H54 (cell line): ENCODE data around the gene WWOX.
A peak's percentile ranks its signal among the peaks of the same experiment; 100 is the strongest.

ENCODE experiments used
- DNase-seq: peaks from one replicate; pipeline ENCODE4 v3.0.0; 2011; ENCODE audit warnings: low spot score, mixed read lengths; ENCODE audit not compliant: insufficient read length
- FAIRE-seq: peaks from 3 replicates; lab custom pipeline; 2011; peaks lifted over from hg19 to GRCh38; lab: Jason Lieb, UNC
- POLR2A ChIP-seq: IDR thresholded peaks from 2 replicates; pipeline ENCODE4 v1.6.1; 2011; ENCODE audit warnings: low read depth, mild to moderate bottlenecking, low read length

The WWOX gene

GRCh38 chr16:78704416-78704815 is 605.0 kb downstream of the WWOX start:
- no peak for TF ChIP-seq POLR2A
- FAIRE-seq: no peak
- no peak for DNase-seq

- no peak for TF ChIP-seq POLR2A
- DNase-seq: no peak
- no peak for FAIRE-seq
Measured at GRCh38 chr16:78705694-78706093, 606.2 kb downstream of the WWOX start.

DNA sequence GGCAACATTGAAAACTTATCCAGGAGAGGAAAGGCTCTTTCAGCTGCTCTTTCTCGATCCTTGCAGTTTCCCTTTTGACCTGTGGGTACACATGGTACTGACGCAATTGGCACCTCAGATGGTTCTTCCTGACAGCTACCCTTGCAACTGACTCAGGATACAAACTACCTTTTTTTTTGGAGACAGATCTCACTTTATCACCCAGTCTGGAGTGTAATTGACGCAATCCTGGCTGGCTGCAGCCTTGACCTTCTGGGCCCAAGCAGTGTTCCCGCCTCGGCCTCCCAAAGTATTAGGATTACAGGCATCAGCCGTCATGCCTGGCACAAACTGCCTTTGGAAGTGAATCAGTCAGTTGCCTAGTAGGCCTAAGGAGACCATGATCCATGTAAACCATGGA is 607.2 kb downstream of the WWOX start:
- FAIRE-seq (no peak), DNase-seq (no peak)
- no peak for TF ChIP-seq POLR2A

DNA sequence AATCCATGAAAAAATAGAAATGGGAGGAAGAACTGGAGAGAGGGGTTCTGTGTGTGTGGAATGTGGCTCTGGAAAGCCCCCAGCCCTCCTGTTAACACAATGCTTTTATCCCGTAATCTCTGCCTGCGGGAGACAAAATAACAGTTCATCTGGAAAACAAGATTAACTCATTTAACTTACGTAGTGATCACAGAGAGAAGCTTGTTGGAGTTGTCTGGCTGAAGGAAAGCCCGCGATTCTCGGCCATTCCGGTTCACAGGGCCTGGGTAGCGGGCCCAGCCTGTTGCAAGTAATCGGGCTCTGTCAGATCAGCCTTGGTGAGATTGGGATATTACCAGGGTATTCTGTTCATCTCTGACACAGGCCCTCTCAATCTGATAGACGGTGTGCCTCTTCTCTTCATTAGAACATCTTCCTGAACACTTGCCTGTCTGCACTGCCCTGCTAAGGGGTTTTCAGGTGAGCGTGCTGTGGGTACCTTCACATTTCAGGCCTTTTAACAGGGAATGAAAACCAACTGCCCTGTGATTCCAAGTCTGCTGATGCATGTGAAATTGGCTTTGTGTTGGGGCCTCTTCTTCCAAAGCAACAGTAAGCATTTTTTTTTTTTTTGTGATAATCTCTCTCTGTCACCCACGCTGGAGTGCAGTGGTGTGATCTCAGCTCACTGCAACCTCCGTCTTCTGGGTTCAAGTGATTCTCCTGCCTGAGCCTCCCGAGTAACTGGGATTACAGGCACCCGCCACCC is 609.9 kb downstream of the WWOX start:
- no peak for TF ChIP-seq POLR2A
- FAIRE-seq (no peak), DNase-seq (no peak)

- FAIRE-seq (no peak), DNase-seq (no peak)
- TF ChIP-seq POLR2A: no peak
Measured at GRCh38 chr16:78715106-78715505, 615.7 kb downstream of the WWOX start.

DNA sequence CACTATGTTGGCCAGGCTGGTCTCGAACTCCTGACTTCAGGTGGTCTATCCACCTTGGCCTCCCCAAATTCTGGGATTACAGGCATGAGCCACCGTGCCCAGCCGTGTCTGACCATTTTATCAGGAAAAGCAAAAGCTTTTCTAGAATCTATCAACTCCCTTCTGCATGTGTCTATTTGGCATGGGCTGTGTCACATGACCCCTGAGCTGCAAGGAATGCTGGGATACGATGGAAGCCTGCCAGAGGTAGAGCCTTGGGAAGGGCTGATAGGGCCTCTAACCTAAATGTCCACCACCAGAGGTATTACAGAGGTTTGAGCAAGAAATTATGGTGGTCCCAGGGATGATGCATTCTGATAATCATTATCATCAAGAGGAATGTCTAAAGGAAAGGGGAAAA is 616.2 kb downstream of the WWOX start:
- DNase-seq (no peak), FAIRE-seq (no peak)
- TF ChIP-seq POLR2A: no peak

DNA sequence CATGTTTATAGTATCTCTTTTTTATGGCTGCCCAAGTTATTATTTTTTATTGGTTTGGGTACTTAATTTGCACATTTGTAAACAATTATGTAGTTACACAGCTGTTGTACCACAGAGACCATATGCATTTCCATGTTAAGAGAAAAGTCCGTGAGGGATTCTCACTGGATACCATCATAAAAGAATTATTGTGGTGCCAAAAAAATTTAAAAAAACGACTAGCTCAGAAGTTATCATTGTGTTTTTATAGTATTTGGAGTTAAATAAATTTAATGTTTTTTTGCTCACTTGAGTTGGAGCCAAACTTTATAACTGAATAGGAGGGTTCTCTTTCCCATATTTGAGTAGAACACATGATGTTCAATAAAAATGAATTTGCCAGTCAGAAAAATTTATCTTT is 618.7 kb downstream of the WWOX start:
- FAIRE-seq (no peak), DNase-seq (no peak)
- no peak for TF ChIP-seq POLR2A

- TF ChIP-seq POLR2A: no peak
- no peak for DNase-seq
- no peak for FAIRE-seq
Measured at GRCh38 chr16:78720416-78720815, 621.0 kb downstream of the WWOX start.

DNA sequence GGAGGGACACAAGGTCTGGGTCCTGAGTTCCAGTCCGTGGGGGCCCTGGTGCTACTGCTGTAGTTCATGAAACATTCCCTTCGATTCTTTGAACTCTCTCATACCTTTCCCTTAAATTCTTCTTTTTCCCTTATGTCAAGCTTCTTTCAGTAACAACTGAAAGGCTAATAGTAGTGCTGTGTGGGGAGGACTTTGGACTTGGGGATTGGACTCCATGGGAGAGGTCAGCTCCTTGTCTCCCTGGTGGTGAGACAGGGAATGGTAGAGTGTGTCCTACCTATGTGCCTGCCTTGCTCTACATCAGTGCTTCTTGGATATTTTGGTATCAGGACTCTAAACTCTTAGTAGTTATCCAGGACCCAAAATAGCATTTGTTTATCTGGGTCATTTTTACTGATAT is 628.1 kb downstream of the WWOX start:
- DNase-seq: peak; percentile 12
- no peak for TF ChIP-seq POLR2A
- no peak for FAIRE-seq

- TF ChIP-seq POLR2A: no peak
- no peak for DNase-seq
- FAIRE-seq: no peak
Measured at GRCh38 chr16:78729687-78730086, 630.2 kb downstream of the WWOX start.

DNA sequence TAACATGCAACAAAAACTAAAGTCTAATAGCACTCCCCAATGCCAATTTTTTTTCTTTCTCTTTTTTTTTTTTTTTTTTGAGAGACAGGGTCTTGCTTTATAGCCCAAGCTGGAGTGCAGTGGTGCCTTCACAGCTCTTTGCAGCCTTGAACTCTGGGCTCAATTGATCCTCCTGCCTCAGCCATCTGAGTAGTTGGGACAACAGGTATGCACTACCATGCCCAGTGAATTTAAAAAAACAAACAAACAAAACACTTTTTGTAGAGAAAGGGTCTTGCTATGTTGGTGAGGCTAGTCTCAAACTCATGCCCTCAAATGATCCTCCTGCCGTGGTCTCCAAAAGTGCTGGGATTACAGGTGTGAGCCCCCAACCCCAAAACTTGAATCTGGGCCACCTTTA is 632.3 kb downstream of the WWOX start:
- DNase-seq (no peak), FAIRE-seq (no peak)
- TF ChIP-seq POLR2A: no peak

GRCh38 chr16:78732696-78733095 is 633.2 kb downstream of the WWOX start:
- TF ChIP-seq POLR2A: no peak
- DNase-seq (no peak), FAIRE-seq (no peak)

GRCh38 chr16:78735337-78735736 is 635.9 kb downstream of the WWOX start:
- TF ChIP-seq POLR2A: no peak
- DNase-seq (no peak), FAIRE-seq (no peak)

DNA sequence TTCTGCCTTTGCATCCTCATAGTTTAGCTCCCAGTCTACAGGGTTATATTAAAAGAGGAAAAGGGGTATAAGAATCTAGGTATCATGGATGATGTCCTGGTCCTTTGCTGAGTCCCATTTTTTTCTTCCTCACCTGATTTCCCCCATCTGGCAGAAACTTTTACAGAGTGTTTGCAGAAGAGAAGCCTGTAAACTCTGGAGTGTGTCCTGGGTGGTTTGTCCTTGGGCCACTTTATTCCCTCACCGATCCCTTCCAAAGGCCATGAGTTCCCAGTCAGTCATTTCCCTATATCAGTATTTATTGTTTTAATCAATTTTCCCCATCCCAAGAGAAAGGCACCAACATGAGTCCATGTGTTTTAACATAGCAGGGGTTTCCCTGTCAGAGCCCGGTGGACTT is 638.2 kb downstream of the WWOX start:
- FAIRE-seq: no peak

GRCh38 chr16:78738557-78738956 is 639.1 kb downstream of the WWOX start:
- no peak for FAIRE-seq
- TF ChIP-seq POLR2A: no peak

More for the DNA sequence above, 638.2 kb downstream of the WWOX start:
- DNase-seq: no peak
- no peak for TF ChIP-seq POLR2A

GRCh38 chr16:78740269-78740668 is 640.8 kb downstream of the WWOX start:
- DNase-seq: no peak
- no peak for FAIRE-seq
- TF ChIP-seq POLR2A: no peak

More at GRCh38 chr16:78738557-78738956, 639.1 kb downstream of the WWOX start:
- DNase-seq: no peak
